WTC11 (cell line): ENCODE data around the gene SMC1B.

Experiments
- NR2C2 ChIP-seq: sonication (generic); formaldehyde crosslinking; IDR thresholded peaks from 2 replicates; pipeline ENCODE4 v1.8.0; 2022; ENCODE audit warnings: mild to moderate bottlenecking, missing genetic modification reagents
- RELA ChIP-seq: sonication (generic); formaldehyde crosslinking; IDR thresholded peaks from 2 replicates; pipeline ENCODE4 v1.8.1; 2022; ENCODE audit warnings: missing genetic modification reagents, mild to moderate bottlenecking, borderline replicate concordance
- SP1 ChIP-seq: sonication (generic); formaldehyde crosslinking; conservative IDR thresholded peaks from 2 replicates; pipeline ENCODE4 v1.8.1; 2022; ENCODE audit warnings: missing genetic modification reagents
- TCF7 ChIP-seq: sonication (generic); formaldehyde crosslinking; IDR thresholded peaks from 2 replicates; pipeline ENCODE4 v1.8.0; 2022; ENCODE audit warnings: mild to moderate bottlenecking, low read depth, missing genetic modification reagents, moderate library complexity
- TF ChIP-seq, protein P1 (sequence below): sonication (generic); formaldehyde crosslinking; IDR thresholded peaks from 2 replicates; pipeline ENCODE4 v1.8.1; 2023; ENCODE audit warnings: mild to moderate bottlenecking, missing genetic modification reagents
- TF ChIP-seq, protein P2 (sequence below): fragments of 200-600 bp; IDR thresholded peaks from 2 replicates; pipeline ENCODE4 v1.8.0; 2022; ENCODE audit warnings: antibody characterized with exemption
- TF ChIP-seq, protein P3 (sequence below): sonication (generic); formaldehyde crosslinking; IDR thresholded peaks from 2 replicates; pipeline ENCODE4 v1.8.1; 2023; ENCODE audit warnings: mild to moderate bottlenecking, moderate library complexity, missing genetic modification reagents
- TF ChIP-seq, protein P4 (sequence below): sonication (generic); formaldehyde crosslinking; IDR thresholded peaks from 2 replicates; pipeline ENCODE4 v1.8.0; 2023; ENCODE audit warnings: missing genetic modification reagents
- TF ChIP-seq, protein P5 (sequence below): sonication (generic); formaldehyde crosslinking; IDR thresholded peaks from 2 replicates; pipeline ENCODE4 v1.8.0; 2023; ENCODE audit warnings: mild to moderate bottlenecking, missing genetic modification reagents
- TF ChIP-seq, protein P6 (sequence below): sonication (generic); formaldehyde crosslinking; conservative IDR thresholded peaks from 2 replicates; pipeline ENCODE4 v1.8.1; 2022; ENCODE audit warnings: mild to moderate bottlenecking, missing genetic modification reagents
- TF ChIP-seq, protein P7 (sequence below): sonication (generic); formaldehyde crosslinking; IDR thresholded peaks from 2 replicates; pipeline ENCODE4 v1.8.0; 2022; ENCODE audit warnings: mild to moderate bottlenecking, missing genetic modification reagents

DNA sequence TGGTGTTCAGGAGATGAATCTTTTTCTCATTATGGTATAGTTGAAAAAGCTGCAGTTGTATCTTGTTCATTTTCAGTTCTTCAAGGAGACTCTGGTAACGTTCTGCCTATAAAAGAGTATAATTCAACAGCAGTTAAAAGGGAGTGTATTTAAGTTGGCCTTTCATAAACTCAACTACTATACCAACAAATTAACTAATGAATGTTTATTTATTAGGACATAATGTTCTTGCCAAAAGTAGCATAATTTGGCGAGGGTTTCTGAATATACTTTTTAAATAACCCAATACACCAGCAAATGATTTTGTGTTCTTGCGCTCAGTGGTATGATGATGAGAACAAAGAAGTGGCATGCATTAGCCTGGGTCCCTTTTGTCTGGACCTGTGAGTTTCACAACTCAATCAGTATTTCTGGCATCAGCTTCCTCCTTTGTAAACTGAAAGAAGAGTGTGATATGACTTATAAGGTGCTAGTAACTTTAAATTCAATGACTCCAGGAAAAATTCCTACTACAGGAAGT lies 10.9 kb downstream of the SMC1B start:
- TF ChIP-seq, protein P1, sequence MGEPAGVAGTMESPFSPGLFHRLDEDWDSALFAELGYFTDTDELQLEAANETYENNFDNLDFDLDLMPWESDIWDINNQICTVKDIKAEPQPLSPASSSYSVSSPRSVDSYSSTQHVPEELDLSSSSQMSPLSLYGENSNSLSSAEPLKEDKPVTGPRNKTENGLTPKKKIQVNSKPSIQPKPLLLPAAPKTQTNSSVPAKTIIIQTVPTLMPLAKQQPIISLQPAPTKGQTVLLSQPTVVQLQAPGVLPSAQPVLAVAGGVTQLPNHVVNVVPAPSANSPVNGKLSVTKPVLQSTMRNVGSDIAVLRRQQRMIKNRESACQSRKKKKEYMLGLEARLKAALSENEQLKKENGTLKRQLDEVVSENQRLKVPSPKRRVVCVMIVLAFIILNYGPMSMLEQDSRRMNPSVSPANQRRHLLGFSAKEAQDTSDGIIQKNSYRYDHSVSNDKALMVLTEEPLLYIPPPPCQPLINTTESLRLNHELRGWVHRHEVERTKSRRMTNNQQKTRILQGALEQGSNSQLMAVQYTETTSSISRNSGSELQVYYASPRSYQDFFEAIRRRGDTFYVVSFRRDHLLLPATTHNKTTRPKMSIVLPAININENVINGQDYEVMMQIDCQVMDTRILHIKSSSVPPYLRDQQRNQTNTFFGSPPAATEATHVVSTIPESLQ (CRISPR knock-in tag) = no peak
- TF ChIP-seq RELA (CRISPR knock-in tag) (no peak), NR2C2 (no peak), TCF7 (CRISPR knock-in tag) (no peak), SP1 (CRISPR knock-in tag) (no peak)
- TF ChIP-seq, protein P2, sequence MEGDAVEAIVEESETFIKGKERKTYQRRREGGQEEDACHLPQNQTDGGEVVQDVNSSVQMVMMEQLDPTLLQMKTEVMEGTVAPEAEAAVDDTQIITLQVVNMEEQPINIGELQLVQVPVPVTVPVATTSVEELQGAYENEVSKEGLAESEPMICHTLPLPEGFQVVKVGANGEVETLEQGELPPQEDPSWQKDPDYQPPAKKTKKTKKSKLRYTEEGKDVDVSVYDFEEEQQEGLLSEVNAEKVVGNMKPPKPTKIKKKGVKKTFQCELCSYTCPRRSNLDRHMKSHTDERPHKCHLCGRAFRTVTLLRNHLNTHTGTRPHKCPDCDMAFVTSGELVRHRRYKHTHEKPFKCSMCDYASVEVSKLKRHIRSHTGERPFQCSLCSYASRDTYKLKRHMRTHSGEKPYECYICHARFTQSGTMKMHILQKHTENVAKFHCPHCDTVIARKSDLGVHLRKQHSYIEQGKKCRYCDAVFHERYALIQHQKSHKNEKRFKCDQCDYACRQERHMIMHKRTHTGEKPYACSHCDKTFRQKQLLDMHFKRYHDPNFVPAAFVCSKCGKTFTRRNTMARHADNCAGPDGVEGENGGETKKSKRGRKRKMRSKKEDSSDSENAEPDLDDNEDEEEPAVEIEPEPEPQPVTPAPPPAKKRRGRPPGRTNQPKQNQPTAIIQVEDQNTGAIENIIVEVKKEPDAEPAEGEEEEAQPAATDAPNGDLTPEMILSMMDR = no peak
- TF ChIP-seq, protein P3, sequence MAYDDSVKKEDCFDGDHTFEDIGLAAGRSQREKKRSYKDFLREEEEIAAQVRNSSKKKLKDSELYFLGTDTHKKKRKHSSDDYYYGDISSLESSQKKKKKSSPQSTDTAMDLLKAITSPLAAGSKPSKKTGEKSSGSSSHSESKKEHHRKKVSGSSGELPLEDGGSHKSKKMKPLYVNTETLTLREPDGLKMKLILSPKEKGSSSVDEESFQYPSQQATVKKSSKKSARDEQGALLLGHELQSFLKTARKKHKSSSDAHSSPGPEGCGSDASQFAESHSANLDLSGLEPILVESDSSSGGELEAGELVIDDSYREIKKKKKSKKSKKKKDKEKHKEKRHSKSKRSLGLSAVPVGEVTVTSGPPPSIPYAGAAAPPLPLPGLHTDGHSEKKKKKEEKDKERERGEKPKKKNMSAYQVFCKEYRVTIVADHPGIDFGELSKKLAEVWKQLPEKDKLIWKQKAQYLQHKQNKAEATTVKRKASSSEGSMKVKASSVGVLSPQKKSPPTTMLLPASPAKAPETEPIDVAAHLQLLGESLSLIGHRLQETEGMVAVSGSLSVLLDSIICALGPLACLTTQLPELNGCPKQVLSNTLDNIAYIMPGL (CRISPR knock-in tag) = no peak
- TF ChIP-seq, protein P4, sequence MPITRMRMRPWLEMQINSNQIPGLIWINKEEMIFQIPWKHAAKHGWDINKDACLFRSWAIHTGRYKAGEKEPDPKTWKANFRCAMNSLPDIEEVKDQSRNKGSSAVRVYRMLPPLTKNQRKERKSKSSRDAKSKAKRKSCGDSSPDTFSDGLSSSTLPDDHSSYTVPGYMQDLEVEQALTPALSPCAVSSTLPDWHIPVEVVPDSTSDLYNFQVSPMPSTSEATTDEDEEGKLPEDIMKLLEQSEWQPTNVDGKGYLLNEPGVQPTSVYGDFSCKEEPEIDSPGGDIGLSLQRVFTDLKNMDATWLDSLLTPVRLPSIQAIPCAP (CRISPR knock-in tag) = no peak
- TF ChIP-seq, protein P5, sequence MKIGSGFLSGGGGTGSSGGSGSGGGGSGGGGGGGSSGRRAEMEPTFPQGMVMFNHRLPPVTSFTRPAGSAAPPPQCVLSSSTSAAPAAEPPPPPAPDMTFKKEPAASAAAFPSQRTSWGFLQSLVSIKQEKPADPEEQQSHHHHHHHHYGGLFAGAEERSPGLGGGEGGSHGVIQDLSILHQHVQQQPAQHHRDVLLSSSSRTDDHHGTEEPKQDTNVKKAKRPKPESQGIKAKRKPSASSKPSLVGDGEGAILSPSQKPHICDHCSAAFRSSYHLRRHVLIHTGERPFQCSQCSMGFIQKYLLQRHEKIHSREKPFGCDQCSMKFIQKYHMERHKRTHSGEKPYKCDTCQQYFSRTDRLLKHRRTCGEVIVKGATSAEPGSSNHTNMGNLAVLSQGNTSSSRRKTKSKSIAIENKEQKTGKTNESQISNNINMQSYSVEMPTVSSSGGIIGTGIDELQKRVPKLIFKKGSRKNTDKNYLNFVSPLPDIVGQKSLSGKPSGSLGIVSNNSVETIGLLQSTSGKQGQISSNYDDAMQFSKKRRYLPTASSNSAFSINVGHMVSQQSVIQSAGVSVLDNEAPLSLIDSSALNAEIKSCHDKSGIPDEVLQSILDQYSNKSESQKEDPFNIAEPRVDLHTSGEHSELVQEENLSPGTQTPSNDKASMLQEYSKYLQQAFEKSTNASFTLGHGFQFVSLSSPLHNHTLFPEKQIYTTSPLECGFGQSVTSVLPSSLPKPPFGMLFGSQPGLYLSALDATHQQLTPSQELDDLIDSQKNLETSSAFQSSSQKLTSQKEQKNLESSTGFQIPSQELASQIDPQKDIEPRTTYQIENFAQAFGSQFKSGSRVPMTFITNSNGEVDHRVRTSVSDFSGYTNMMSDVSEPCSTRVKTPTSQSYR (CRISPR knock-in tag) = no peak
- TF ChIP-seq, protein P6, sequence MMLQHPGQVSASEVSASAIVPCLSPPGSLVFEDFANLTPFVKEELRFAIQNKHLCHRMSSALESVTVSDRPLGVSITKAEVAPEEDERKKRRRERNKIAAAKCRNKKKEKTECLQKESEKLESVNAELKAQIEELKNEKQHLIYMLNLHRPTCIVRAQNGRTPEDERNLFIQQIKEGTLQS = no peak
- TF ChIP-seq, protein P7, sequence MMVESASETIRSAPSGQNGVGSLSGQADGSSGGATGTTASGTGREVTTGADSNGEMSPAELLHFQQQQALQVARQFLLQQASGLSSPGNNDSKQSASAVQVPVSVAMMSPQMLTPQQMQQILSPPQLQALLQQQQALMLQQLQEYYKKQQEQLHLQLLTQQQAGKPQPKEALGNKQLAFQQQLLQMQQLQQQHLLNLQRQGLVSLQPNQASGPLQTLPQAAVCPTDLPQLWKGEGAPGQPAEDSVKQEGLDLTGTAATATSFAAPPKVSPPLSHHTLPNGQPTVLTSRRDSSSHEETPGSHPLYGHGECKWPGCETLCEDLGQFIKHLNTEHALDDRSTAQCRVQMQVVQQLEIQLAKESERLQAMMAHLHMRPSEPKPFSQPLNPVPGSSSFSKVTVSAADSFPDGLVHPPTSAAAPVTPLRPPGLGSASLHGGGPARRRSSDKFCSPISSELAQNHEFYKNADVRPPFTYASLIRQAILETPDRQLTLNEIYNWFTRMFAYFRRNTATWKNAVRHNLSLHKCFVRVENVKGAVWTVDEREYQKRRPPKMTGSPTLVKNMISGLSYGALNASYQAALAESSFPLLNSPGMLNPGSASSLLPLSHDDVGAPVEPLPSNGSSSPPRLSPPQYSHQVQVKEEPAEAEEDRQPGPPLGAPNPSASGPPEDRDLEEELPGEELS (CRISPR knock-in tag) = no peak
